PC-3 (cell line): Measurements from ENCODE around the gene LAIR2.

Experiments
- EZH2 ChIP-seq: fragments of 300-600 bp; sonication (generic); IDR thresholded peaks from one replicate; pipeline ENCODE4 v1.6.1; 2017; ENCODE audit warnings: antibody characterized with exemption, mild to moderate bottlenecking, low read length; ENCODE audit not compliant: unreplicated experiment
- EZH2phosphoT487 ChIP-seq: fragments of 300-600 bp; sonication (generic); IDR thresholded peaks from 2 replicates; pipeline ENCODE4 v1.6.1; 2018; ENCODE audit warnings: mild to moderate bottlenecking, antibody characterized with exemption, low read length, borderline replicate concordance
- TF ChIP-seq, protein P1 (sequence below): fragments of 300-600 bp; sonication (generic); conservative IDR thresholded peaks from 2 replicates; pipeline ENCODE4 v1.5.1; 2017; ENCODE audit warnings: antibody characterized with exemption, low read depth, mild to moderate bottlenecking, low read length

DNA sequence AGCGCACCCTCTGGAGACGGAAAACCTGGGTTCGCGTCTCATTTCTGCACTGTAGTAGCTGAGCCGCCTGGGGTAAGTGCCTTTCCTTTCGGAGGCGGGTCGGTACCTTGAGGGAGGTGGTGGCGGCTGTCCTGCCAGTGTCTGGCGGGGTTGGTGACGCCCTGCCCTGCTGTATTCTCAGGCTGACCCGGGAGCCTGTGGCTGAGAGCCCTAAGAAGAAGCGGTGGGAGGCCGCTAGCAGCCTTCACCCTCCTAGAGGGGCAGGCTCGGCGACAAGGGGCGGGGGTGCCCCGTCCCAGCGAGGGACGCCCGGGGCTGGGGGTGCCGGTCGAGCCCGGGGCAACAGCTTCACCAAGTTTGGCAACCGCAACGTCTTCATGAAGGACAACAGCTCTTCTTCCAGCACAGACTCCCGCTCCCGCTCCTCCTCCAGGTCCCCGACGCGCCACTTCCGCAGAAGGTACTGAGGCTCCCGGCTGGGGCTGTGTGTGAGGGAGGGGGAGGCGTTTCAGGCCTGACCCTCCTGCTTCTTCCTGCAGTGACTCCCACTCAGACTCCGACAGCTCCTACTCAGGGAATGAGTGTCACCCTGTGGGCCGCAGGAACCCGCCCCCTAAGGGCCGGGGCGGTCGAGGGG is 46.7 kb upstream of the LAIR2 start:
- TF ChIP-seq, protein P1, sequence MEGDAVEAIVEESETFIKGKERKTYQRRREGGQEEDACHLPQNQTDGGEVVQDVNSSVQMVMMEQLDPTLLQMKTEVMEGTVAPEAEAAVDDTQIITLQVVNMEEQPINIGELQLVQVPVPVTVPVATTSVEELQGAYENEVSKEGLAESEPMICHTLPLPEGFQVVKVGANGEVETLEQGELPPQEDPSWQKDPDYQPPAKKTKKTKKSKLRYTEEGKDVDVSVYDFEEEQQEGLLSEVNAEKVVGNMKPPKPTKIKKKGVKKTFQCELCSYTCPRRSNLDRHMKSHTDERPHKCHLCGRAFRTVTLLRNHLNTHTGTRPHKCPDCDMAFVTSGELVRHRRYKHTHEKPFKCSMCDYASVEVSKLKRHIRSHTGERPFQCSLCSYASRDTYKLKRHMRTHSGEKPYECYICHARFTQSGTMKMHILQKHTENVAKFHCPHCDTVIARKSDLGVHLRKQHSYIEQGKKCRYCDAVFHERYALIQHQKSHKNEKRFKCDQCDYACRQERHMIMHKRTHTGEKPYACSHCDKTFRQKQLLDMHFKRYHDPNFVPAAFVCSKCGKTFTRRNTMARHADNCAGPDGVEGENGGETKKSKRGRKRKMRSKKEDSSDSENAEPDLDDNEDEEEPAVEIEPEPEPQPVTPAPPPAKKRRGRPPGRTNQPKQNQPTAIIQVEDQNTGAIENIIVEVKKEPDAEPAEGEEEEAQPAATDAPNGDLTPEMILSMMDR = no peak
- TF ChIP-seq EZH2 (no peak), EZH2phosphoT487 (no peak)
